H1 (cell line): ENCODE data around the gene PHACTR1. TPM values are rescaled to one million over a fixed set of nuclear protein-coding genes. Genes with fewer than 3 reads are reported as not detected.
A peak's percentile ranks its signal among the peaks of the same experiment; 100 is the strongest.

Experiments used
- CTCF ChIA-PET: fragments of 300-600 bp; sonication (Branson Sonifier 250); formaldehyde crosslinking; loops from one replicate; lab custom pipeline; 2021; ENCODE audit not compliant: partially characterized antibody; lab: Charles Lee
- POLR2A ChIA-PET: fragments of 300-600 bp; sonication (Branson Sonifier 250); formaldehyde crosslinking; loops from one replicate; lab custom pipeline; 2021; ENCODE audit warnings: inconsistent platforms; ENCODE audit not compliant: partially characterized antibody; lab: Charles Lee
- DNase-seq, 2 experiments: peaks; one replicate each; pipeline versions ENCODE4 v3.0.0 to v3.0.0-alpha.2; 2010 to 2022; ENCODE audit warnings: low spot score in 2 of 2, low read depth in 1 of 2, mixed read lengths in 1 of 2
- FAIRE-seq: peaks from 2 replicates; lab custom pipeline; 2011; peaks lifted over from hg19 to GRCh38; lab: Jason Lieb, UNC
- H2AFZ ChIP-seq: 2 replicates; pipeline ENCODE4 v1.8.1; 2012; ENCODE audit warnings: low read length, inconsistent platforms
- H2AK5ac ChIP-seq: 2 replicates; pipeline ENCODE4 v1.6.1; 2013; ENCODE audit warnings: low read depth, low read length
- H2BK120ac ChIP-seq: replicated peaks from 2 replicates; pipeline ENCODE3; 2013; ENCODE audit warnings: low read depth, low read length, inconsistent platforms
- H2BK12ac ChIP-seq: 2 replicates; pipeline ENCODE4 v1.6.1; 2013; ENCODE audit warnings: low read depth, low read length
- H2BK15ac ChIP-seq: 2 replicates; pipeline ENCODE4 v1.6.1; 2013; ENCODE audit warnings: low read length
- H2BK20ac ChIP-seq: 2 replicates; pipeline ENCODE4 v1.6.1; 2013; ENCODE audit warnings: low read length
- H2BK5ac ChIP-seq: 2 replicates; pipeline ENCODE4 v1.6.1; 2013; ENCODE audit warnings: low read depth, low read length
- H3K14ac ChIP-seq: 2 replicates; pipeline ENCODE4 v1.6.1; 2013; ENCODE audit warnings: inconsistent platforms; ENCODE audit not compliant: insufficient read length
- H3K18ac ChIP-seq: 2 replicates; pipeline ENCODE4 v1.6.1; 2013; ENCODE audit warnings: low read length; ENCODE audit errors: extremely low read depth
- H3K23ac ChIP-seq: 2 replicates; pipeline ENCODE4 v1.6.1; 2013; ENCODE audit warnings: inconsistent platforms; ENCODE audit not compliant: insufficient read length
- H3K23me2 ChIP-seq: 2 replicates; pipeline ENCODE4 v1.6.1; 2013; ENCODE audit warnings: low read depth, low read length
- H3K27ac ChIP-seq: 2 replicates; pipeline ENCODE4 v1.6.1; 2011; ENCODE audit warnings: low read depth, low read length, inconsistent platforms
- H3K27me3 ChIP-seq, 4 experiments: replicated peaks in 1 of 4; 1 replicate in 1 of 4; 2 replicates in 3 of 4; pipeline versions ENCODE4 v1.6.1 to v1.8.1; 2011 to 2013; ENCODE audit warnings: low read length in 3 of 4, mild to moderate bottlenecking in 3 of 4, inconsistent platforms in 2 of 4, mixed read lengths in 2 of 4, moderate library complexity in 1 of 4; ENCODE audit not compliant: control insufficient read depth in 3 of 4, insufficient read depth in 3 of 4; ENCODE audit errors: extremely low read depth in 1 of 4
- H3K36me3 ChIP-seq, 4 experiments: 2 replicates each; pipeline versions ENCODE4 v1.6.1 to v1.8.1; 2011 to 2013; ENCODE audit warnings: mild to moderate bottlenecking in 4 of 4, low read length in 3 of 4, moderate library complexity in 2 of 4, control low read depth in 1 of 4, inconsistent platforms in 1 of 4; ENCODE audit not compliant: insufficient read depth in 4 of 4, control insufficient read depth in 2 of 4
- H3K4ac ChIP-seq: replicated peaks from 2 replicates; pipeline ENCODE3; 2013; ENCODE audit warnings: low read length, low read depth, mixed read lengths, inconsistent platforms; ENCODE audit not compliant: insufficient read length
- H3K4me1 ChIP-seq, 4 experiments: replicated peaks in 1 of 4; 1 replicate in 1 of 4; 2 replicates in 3 of 4; pipeline versions ENCODE4 v1.6.1 to v1.8.1; 2011 to 2013; ENCODE audit warnings: low read length in 3 of 4, inconsistent platforms in 2 of 4, mixed read lengths in 1 of 4; ENCODE audit not compliant: insufficient read depth in 4 of 4, control insufficient read depth in 3 of 4
- H3K4me2 ChIP-seq, 2 experiments: 2 replicates each; pipeline versions ENCODE4 v1.6.1 to v1.8.1; 2011 to 2013; ENCODE audit warnings: low read depth in 2 of 2, low read length in 2 of 2, control low read depth in 1 of 2, inconsistent platforms in 1 of 2, mild to moderate bottlenecking in 1 of 2; ENCODE audit not compliant: insufficient read depth in 1 of 2
- H3K4me3 ChIP-seq, 4 experiments: fragments of 200-600, 300-600 bp in 1 of 4; sonication (generic), shearing (Covaris generic), sonication (Bioruptor Twin) in 1 of 4; 2 replicates each; pipeline versions ENCODE4 v1.5.1 to v1.8.1; 2011 to 2016; ENCODE audit warnings: low read length in 4 of 4, low read depth in 3 of 4, control low read depth in 2 of 4, inconsistent platforms in 2 of 4, mild to moderate bottlenecking in 2 of 4, mixed read lengths in 1 of 4, moderate library complexity in 1 of 4; ENCODE audit not compliant: insufficient read depth in 2 of 4; ENCODE audit errors: extremely low read depth in 1 of 4
- H3K56ac ChIP-seq: replicated peaks from 2 replicates; pipeline ENCODE3; 2013; ENCODE audit warnings: low read depth, mild to moderate bottlenecking, mixed read lengths, low read length, inconsistent platforms; ENCODE audit not compliant: insufficient read length
- H3K79me1 ChIP-seq: 2 replicates; pipeline ENCODE4 v1.6.1; 2013; ENCODE audit warnings: low read depth, low read length, control low read depth
- H3K79me2 ChIP-seq, 2 experiments: 2 replicates each; pipeline versions ENCODE4 v1.6.1 to v1.8.1; 2012 to 2013; ENCODE audit warnings: low read length in 2 of 2, mild to moderate bottlenecking in 2 of 2, inconsistent platforms in 1 of 2; ENCODE audit not compliant: insufficient read depth in 2 of 2, control insufficient read depth in 1 of 2
- H3K9ac ChIP-seq, 4 experiments: replicated peaks in 1 of 4; 1 replicate in 1 of 4; 2 replicates in 3 of 4; pipeline versions ENCODE4 v1.6.1 to v1.8.1; 2011 to 2013; ENCODE audit warnings: low read depth in 3 of 4, low read length in 3 of 4, control low read depth in 2 of 4, mild to moderate bottlenecking in 2 of 4, moderate library complexity in 2 of 4, inconsistent platforms in 1 of 4; ENCODE audit errors: extremely low read depth in 1 of 4
- H3K9me3 ChIP-seq, 2 experiments: 2 replicates each; pipeline versions ENCODE4 v1.6.1 to v1.8.1; 2012 to 2013; ENCODE audit warnings: mild to moderate bottlenecking in 2 of 2, moderate library complexity in 2 of 2, control low read depth in 1 of 2, inconsistent platforms in 1 of 2, low read depth in 1 of 2, low read length in 1 of 2, mixed read lengths in 1 of 2; ENCODE audit not compliant: insufficient read depth in 2 of 2
- H4K20me1 ChIP-seq, 2 experiments: replicated peaks in 1 of 2; 2 replicates each; pipeline versions ENCODE3 to v1.8.1; 2011 to 2013; ENCODE audit warnings: inconsistent platforms in 2 of 2, low read length in 2 of 2, mild to moderate bottlenecking in 1 of 2; ENCODE audit not compliant: insufficient read depth in 2 of 2, control insufficient read depth in 1 of 2
- H4K5ac ChIP-seq: 2 replicates; pipeline ENCODE4 v1.6.1; 2013; ENCODE audit warnings: low read length, low read depth, mixed read lengths, inconsistent platforms; ENCODE audit not compliant: insufficient read length
- H4K8ac ChIP-seq: 2 replicates; pipeline ENCODE4 v1.8.0; 2013; ENCODE audit warnings: mild to moderate bottlenecking, moderate library complexity, low read length, inconsistent platforms; ENCODE audit not compliant: insufficient read depth; ENCODE audit errors: extremely low read depth
- H4K91ac ChIP-seq: replicated peaks from 2 replicates; pipeline ENCODE3; 2013; ENCODE audit warnings: low read length, mixed read lengths, inconsistent platforms; ENCODE audit not compliant: insufficient read length
- MAFK ChIP-seq: IDR thresholded peaks from 2 replicates; pipeline ENCODE4 v1.6.1; 2012; ENCODE audit warnings: low read depth, mild to moderate bottlenecking, improper control_type of control experiment, low read length
- RXRA ChIP-seq: IDR thresholded peaks from 2 replicates; pipeline ENCODE4 v1.6.1; 2011; ENCODE audit warnings: low read depth, mild to moderate bottlenecking, low read length, moderate library complexity; ENCODE audit not compliant: insufficient read depth
- YY1 ChIP-seq: IDR thresholded peaks from 2 replicates; pipeline ENCODE4 v1.6.1; 2011; ENCODE audit warnings: low read depth, mild to moderate bottlenecking, low read length
- WGBS, 2 experiments: shearing (Covaris generic) in 1 of 2; methylation state at CpG; one replicate each; pipeline versions ENCODE4 v1.1.6 to v1.1.7; 2013 to 2015; ENCODE audit warnings: low lambda C conversion rate in 2 of 2, mixed read lengths in 2 of 2, inconsistent platforms in 1 of 2, low coverage in 1 of 2, missing lambda C conversion rate in 1 of 2; ENCODE audit not compliant: insufficient replicate concordance in 2 of 2, insufficient coverage in 1 of 2, insufficient read length in 1 of 2; ENCODE audit errors: extremely low coverage in 1 of 2, missing lambda C conversion rate in 1 of 2; 5-methylcytosine and 5-hydroxymethylcytosine counted together
- polyA plus RNA-seq, 7 experiments: library from polyadenylated mRNA; depleted of rRNA in 3 of 7; stranded (reverse) in 5 of 7; unstranded in 2 of 7; fragments of >200 nt in 5 of 7; fragments of 200-250 nt in 2 of 7; gene quantifications; 1 replicate in 5 of 7; 2 replicates in 1 of 7; 4 replicates in 1 of 7; pipeline versions ENCODE4 v1.2.1 to v1.2.3, GENCODE V29; 2011 to 2013; ENCODE audit warnings: missing spikeins in 2 of 7, mixed read lengths in 2 of 7
- total RNA-seq: library from RNA; stranded (reverse); fragmentation: NEBNext Ultra II Directional; extraction: Animal tissue kit (Norgen Biotek cat#: 25700); gene quantifications from 2 replicates; pipeline ENCODE4 v1.2.1, GENCODE V29; 2021

PHACTR1 gene
- total and polyA plus RNA-seq, 2 of the 8 experiments (the other 6 are each of a cell fraction or from before 2014, with no cell fraction given): 3.9 to 17.1 TPM

DNA sequence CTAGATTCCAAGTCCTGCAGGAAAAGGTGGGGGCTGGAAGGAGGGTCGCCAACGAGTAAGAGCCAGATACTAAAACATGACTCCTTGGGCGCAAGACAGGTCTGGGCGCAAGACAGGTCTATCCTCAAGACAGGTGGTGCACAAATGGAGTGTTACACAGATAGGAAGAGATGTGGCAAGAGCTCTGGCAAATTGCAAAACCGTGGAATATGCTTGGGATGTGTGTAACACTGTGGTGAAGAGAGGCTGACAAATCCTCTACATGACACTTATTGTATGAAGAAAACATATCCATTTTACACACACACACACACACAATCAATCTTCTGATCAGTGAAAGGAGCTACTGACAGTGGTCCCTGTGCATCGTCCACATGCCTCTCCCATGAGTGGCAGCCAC lies 534.1 kb downstream of the PHACTR1 start:
- CTCF ChIA-PET: interaction anchor here (0.6 to 1.9 kb wide), 12 partner anchors 8 to 1725 kb away, joined by 3 to 11 read pairs (median 3); no protein-coding TSS in a partner anchor
- no peak overlapping the region for H2BK12ac ChIP-seq
- H3K4me2 ChIP-seq: no peak overlapping the region
- peak overlapping the region; percentile 4; the same call in 1 of the 2 replicates for H2BK5ac ChIP-seq
- 89% methylated on average over 6 of the region's 6 CpGs; no CpG with 5 or more reads in 1 of the 2 experiments for WGBS, 2 experiments
- no peak overlapping the region for H3K56ac ChIP-seq
- H3K18ac ChIP-seq: no peak overlapping the region
- POLR2A ChIA-PET: interaction anchor here (1.1 kb wide), 1 partner anchor 18 kb away, joined by 3 read pairs; no protein-coding TSS in a partner anchor
- H4K20me1 ChIP-seq: no peaks in the 10 kb centered on the region
- no peak overlapping the region for H4K5ac ChIP-seq
- no peak overlapping the region for H3K9ac ChIP-seq
- H4K8ac ChIP-seq: no peak overlapping the region
- no peak for FAIRE-seq
- no peak overlapping the region for H4K91ac ChIP-seq
- H2AK5ac ChIP-seq: no peak overlapping the region
- no peak overlapping the region for H2BK20ac ChIP-seq
- H3K4me1 ChIP-seq: peaks cover 0 to 13% (median 8%) of the 10 kb centered on the region in 4 experiments; a peak in 4 of 7 replicates
- peaks cover 6 to 14% of the 10 kb centered on the region in 2 experiments for H3K9me3 ChIP-seq
- H2BK120ac ChIP-seq: no peak overlapping the region
- no peak overlapping the region for H3K4me3 ChIP-seq
- DNase-seq: no peak
- H3K79me2 ChIP-seq: no peaks in the 10 kb centered on the region
- no peaks in the 10 kb centered on the region for H3K27me3 ChIP-seq
- no peak overlapping the region for H3K4ac ChIP-seq
- TF ChIP-seq RXRA (no peak), YY1 (no peak), MAFK (no peak)
- TF ChIP-seq, all 59 proteins: peak for 0
- no peaks in the 10 kb centered on the region for H3K79me1 ChIP-seq
- H3K23me2 ChIP-seq: no peaks in the 10 kb centered on the region; the same call in 1 of the 2 replicates
- no peak overlapping the region for H2BK15ac ChIP-seq
- no peak overlapping the region for H2AFZ ChIP-seq
- H3K36me3 ChIP-seq: peaks cover 0 to 7% (median 0%) of the 10 kb centered on the region in 4 experiments; a peak in 1 of 8 replicates
- no peak overlapping the region for H3K23ac ChIP-seq
- no peak overlapping the region for H3K27ac ChIP-seq
- no peak overlapping the region for H3K14ac ChIP-seq
